Stimulated activated CD4-positive, alpha-beta T cell treated with anti-CD3 and anti-CD28 coated beads, Interleukin-4, amount 100 ng/mL, for 1 hour (primary cell): ENCODE results near the gene AGAP3.

Experiments
- DNase-seq: peaks from one replicate; pipeline ENCODE4 v3.0.0-alpha.2; 2020

AGAP3 gene

GRCh38 chr7:151110941-151111645 lies 24.8 kb downstream of the AGAP3 start:
- DNase-seq, result peak; percentile 73

GRCh38 chr7:151113344-151114150 lies 27.3 kb downstream of the AGAP3 start:
- DNase-seq, result no peak

- no peak for DNase-seq
These were observed 28.1 kb downstream of the AGAP3 start for GRCh38 chr7:151114151-151115090.

GRCh38 chr7:151115121-151115835 lies 29.0 kb downstream of the AGAP3 start:
- DNase-seq, result peak; percentile 56

GRCh38 chr7:151115836-151116418 lies 29.7 kb downstream of the AGAP3 start:
- DNase-seq, result no peak

- no peak for DNase-seq
These were observed 30.5 kb downstream of the AGAP3 start for GRCh38 chr7:151116603-151117440.

DNA sequence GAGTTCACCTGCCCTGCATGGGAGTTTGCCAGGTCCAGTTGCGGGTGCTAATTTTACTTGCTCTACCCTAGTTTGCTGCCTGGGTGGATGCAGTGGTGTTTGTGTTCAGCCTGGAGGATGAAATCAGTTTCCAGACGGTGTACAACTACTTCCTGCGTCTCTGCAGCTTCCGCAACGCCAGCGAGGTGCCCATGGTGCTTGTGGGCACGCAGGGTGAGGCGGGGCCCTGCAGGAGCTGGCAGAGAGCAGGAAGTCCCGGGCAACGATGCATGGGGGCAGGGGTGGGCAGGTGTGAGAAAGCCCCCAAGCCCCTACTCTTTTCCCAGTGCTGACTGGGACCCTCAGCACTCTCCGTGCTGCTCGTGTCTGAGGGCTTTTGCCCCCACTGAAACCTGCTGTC lies 31.3 kb downstream of the AGAP3 start:
- DNase-seq, result peak; percentile 35

- no peak for DNase-seq
These were observed 32.1 kb downstream of the AGAP3 start for GRCh38 chr7:151118108-151119054.

GRCh38 chr7:151119055-151119415 lies 32.8 kb downstream of the AGAP3 start:
- DNase-seq, result no peak

GRCh38 chr7:151119902-151120301 lies 33.6 kb downstream of the AGAP3 start:
- DNase-seq, result no peak

- DNase-seq, result no peak
These were observed 34.6 kb downstream of the AGAP3 start for GRCh38 chr7:151120896-151121295.

DNA sequence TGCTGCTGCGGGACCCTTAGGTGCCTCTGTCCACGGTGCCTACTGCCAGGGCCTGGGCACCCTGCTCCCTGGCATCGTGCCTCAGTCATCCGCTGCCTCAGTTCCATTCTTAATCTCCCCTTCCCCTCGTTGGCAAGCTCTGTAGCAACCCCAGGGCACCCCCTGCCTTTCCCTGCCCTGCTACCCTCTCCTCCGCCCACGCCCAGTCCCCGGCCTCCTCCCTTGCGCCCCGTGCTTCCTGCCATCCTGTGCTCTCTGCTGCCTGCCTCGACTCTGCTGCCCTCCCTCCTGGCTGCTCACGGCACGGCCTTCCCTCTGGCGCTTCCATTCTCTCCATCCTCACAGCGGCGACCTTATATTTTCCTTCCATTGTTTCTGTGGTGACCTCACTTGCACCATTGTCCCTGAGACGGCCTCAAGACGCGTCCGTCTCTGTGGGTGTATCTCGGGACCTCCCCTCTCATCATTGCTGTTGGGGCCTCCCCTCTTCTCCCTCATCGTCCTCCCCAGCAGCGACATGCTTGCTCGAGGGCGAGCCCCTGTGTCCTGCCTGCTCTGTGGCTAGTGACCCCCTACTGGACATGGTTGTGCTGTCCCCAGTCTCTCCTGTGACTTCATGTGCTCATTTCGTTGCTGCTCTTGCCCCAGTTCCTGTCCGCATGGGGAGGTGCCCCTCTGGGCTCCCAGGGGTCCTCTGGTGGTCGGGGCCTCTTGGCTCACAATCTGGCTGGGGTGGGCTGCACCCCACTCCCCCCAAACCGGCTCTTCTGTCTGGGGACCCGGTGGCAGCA lies 35.3 kb downstream of the AGAP3 start:
- no peak for DNase-seq

DNA sequence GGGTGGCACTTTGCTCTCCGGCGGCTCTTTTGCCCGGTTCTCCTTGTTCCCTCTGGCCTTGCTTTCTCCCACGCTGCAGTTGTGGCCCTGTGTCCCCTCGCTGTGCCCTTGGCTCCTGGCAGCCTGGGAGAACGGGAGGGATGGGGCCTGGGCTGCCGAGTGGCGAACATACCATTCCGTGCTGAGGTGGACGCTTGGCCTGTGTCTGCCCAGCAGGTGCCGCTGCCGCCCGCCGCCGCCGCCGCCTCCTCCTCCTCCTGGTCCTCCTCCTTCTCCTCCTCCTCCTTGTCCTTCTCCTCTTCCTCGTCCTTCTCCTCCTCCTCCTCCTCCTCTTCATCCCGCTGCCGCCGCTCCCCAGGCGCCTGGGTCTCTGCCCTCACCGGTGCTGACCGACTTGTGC lies 36.0 kb downstream of the AGAP3 start:
- DNase-seq, result no peak

- no peak for DNase-seq
These were observed 36.5 kb downstream of the AGAP3 start for GRCh38 chr7:151122796-151123157.

GRCh38 chr7:151123158-151123821 lies 37.0 kb downstream of the AGAP3 start:
- no peak for DNase-seq

DNA sequence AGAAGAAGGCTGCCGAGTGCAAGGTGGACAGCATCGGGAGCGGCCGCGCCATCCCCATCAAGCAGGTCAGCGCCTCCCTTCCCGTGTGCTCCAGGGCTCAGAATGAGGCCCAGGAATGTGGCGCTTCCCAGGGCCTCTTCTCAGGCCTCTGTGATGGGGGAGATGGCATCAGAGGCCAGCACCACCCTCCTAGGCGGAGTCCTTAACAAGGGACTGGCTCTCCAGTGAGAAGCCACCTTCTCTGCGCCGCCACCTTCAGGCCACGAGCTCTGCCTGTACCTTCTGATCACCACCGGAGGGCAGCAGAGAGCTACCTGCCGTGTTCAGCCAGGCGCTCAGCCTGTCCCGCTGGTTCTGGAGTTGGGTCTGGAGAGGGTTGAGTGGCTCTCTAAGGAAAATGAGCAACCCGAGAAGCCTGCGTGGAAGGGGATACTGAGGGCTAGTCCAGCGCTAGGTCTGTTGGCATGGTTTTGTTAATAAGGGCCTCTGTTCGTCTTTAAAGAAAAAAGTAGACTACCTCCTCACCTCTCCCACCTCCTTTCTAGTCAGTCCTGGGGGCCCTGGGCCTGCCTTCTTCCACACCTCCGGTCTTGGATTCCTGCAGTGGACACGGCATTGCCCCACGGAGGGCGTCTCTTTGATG lies 37.7 kb downstream of the AGAP3 start:
- DNase-seq, result peak; percentile 83

DNA sequence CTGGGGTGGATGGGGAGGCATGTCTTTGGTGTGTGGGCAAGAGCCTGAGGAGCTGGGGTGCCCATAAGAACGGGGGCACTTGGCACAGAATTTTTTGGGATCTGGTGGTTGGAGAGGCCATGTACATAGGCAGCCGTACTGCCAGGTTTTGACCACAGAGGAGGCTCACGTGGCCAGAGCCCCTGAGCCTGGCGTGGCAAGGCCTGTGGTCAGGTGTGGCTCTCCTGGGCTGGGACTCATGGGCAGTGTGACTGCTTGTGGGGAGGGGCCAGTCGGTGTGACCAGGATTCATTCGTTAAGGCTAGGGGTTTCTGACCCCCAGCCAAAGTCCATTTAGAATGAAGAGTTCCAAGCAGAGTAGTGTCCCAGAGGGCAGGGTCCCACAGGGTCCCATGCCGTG lies 38.2 kb downstream of the AGAP3 start:
- DNase-seq, result no peak

GRCh38 chr7:151124899-151125399 lies 38.7 kb downstream of the AGAP3 start:
- no peak for DNase-seq
